Loucy (cell line): Measurements from ENCODE around the gene GCDH.

Experiments used
- CTCF ChIP-seq: fragments of 200-600 bp; sonication (generic); conservative IDR thresholded peaks from 2 replicates; pipeline ENCODE4 v1.5.1; 2014; ENCODE audit warnings: mild to moderate bottlenecking, antibody characterized with exemption, low read length
- EZH2phosphoT487 ChIP-seq: fragments of 200-600 bp; IDR thresholded peaks from 2 replicates; pipeline ENCODE4 v1.6.1; 2018; ENCODE audit warnings: antibody characterized with exemption, mild to moderate bottlenecking, moderate library complexity, borderline replicate concordance

GRCh38 chr19:12868540-12869112 lies 22.3 kb upstream of the GCDH start:
- TF ChIP-seq CTCF (no peak), EZH2phosphoT487 (no peak)
